Upper lobe of left lung (tissue), 4 donors: ENCODE measurements around the gene NLRP7.

Experiments used
- CTCF ChIP-seq, 6 experiments: fragments of 450-650 bp in 4 of 6; fragments of 200-600 bp in 2 of 6; sonication (generic) in 2 of 6; IDR thresholded peaks; one replicate each; pipeline ENCODE4 v1.5.1; 2016 to 2019; ENCODE audit warnings: antibody characterized with exemption in 6 of 6
- EP300 ChIP-seq, 4 donors: sonication (generic); formaldehyde crosslinking; IDR thresholded peaks; one replicate each; pipeline ENCODE4 v1.5.1; 2017; ENCODE audit warnings: antibody characterized with exemption in 4 of 4, control low read depth in 2 of 4
- POLR2A ChIP-seq, 4 donors: fragments of 450-650 bp; IDR thresholded peaks; one replicate each; pipeline ENCODE4 v1.5.1; 2016 to 2017; ENCODE audit warnings: antibody characterized with exemption in 4 of 4, mild to moderate bottlenecking in 2 of 4

GRCh38 chr19:54905803-54906511 lies 41.4 kb downstream of the NLRP7 start, which contains the start of gene NCR1:
- no peak for TF ChIP-seq CTCF (IDR thresholded peaks at IDR 0.05)
- no peak for TF ChIP-seq POLR2A (IDR thresholded peaks at IDR 0.05)
- TF ChIP-seq EP300 (IDR thresholded peaks at IDR 0.05): no peak
